K562 (cell line): Measurements from ENCODE around the gene KLK10.

ENCODE experiments used
- HOXB6 ChIP-seq: fragments of 250-450 bp; sonication (Bioruptor Pico); IDR thresholded peaks from 2 replicates; pipeline ENCODE4 v1.5.1; 2022; ENCODE audit warnings: mild to moderate bottlenecking, borderline replicate concordance
- JUNB ChIP-seq: fragments of 450-650 bp; formaldehyde crosslinking; conservative IDR thresholded peaks from 2 replicates; pipeline ENCODE4 v1.4.0; 2020; ENCODE audit warnings: mild to moderate bottlenecking
- PML ChIP-seq: IDR thresholded peaks from 2 replicates; pipeline ENCODE4 v1.6.1; 2012; ENCODE audit warnings: low read length, inconsistent platforms
- POLR2A ChIP-seq: fragments of 450-650 bp; conservative IDR thresholded peaks from 2 replicates; pipeline ENCODE4 v1.6.1; 2016
- RNF2 ChIP-seq: sonication (generic); IDR thresholded peaks from 2 replicates; pipeline ENCODE4 v1.6.1; 2016
- TGIF2 ChIP-seq: sonication (generic); formaldehyde crosslinking; IDR thresholded peaks from 2 replicates; pipeline ENCODE4 v1.8.1; 2022; ENCODE audit warnings: mild to moderate bottlenecking, missing genetic modification reagents, moderate library complexity
- ZNF232 ChIP-seq: sonication (generic); formaldehyde crosslinking; IDR thresholded peaks from 2 replicates; pipeline ENCODE4 v1.8.0; 2022; ENCODE audit warnings: mild to moderate bottlenecking, missing genetic modification reagents
- ZNF512 ChIP-seq: IDR thresholded peaks from 2 replicates; pipeline ENCODE4 v1.6.1; 2016; ENCODE audit warnings: missing genetic modification characterization, missing compliant biosample characterization
- TF ChIP-seq, protein P1 (sequence below): sonication (generic); formaldehyde crosslinking; IDR thresholded peaks from 2 replicates; pipeline ENCODE4 v1.8.1; 2023; ENCODE audit warnings: mild to moderate bottlenecking, missing genetic modification reagents

- no peak for TF ChIP-seq POLR2A
- no peak for TF ChIP-seq JUNB (CRISPR knock-in tag)
- no peak for TF ChIP-seq ZNF232 (CRISPR knock-in tag)
- TF ChIP-seq HOXB6 (CRISPR knock-in tag): no peak
- no peak for TF ChIP-seq TGIF2 (CRISPR knock-in tag)
- TF ChIP-seq, protein P1, sequence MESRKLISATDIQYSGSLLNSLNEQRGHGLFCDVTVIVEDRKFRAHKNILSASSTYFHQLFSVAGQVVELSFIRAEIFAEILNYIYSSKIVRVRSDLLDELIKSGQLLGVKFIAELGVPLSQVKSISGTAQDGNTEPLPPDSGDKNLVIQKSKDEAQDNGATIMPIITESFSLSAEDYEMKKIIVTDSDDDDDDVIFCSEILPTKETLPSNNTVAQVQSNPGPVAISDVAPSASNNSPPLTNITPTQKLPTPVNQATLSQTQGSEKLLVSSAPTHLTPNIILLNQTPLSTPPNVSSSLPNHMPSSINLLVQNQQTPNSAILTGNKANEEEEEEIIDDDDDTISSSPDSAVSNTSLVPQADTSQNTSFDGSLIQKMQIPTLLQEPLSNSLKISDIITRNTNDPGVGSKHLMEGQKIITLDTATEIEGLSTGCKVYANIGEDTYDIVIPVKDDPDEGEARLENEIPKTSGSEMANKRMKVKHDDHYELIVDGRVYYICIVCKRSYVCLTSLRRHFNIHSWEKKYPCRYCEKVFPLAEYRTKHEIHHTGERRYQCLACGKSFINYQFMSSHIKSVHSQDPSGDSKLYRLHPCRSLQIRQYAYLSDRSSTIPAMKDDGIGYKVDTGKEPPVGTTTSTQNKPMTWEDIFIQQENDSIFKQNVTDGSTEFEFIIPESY (CRISPR knock-in tag): no peak
- TF ChIP-seq ZNF512: no peak
- no peak for TF ChIP-seq RNF2
- no peak for TF ChIP-seq PML
These were observed 7.8 kb upstream of the KLK10 start for GRCh38 chr19:51027126-51027806.
